NCI-H2196 treated with DMSO at 0.1 percent for 48 hours (cell line): Measurements from ENCODE around the gene MAP3K2.
"Not testable (repeated sequence)": the region's sequence is repeated elsewhere in the genome, so short reads cannot be mapped to it uniquely, and the experiment has no call there.

ENCODE experiments used
- DNase-seq: peaks from one replicate; lab custom pipeline; 2025; ENCODE audit not compliant: unreplicated experiment; lab: John Stamatoyannopoulos, UW

Gene MAP3K2

GRCh38 chr2:127421116-127421800, 33.5 kb upstream of the MAP3K2 start:
- DNase-seq, result no peak

- no peak for DNase-seq
Measured at GRCh38 chr2:127420039-127420864, 32.5 kb upstream of the MAP3K2 start.

- no peak for DNase-seq
Measured at GRCh38 chr2:127419448-127420038, 31.8 kb upstream of the MAP3K2 start.

- DNase-seq, result no peak
Measured at GRCh38 chr2:127419112-127419430, 31.3 kb upstream of the MAP3K2 start.

- no peak for DNase-seq
Measured at GRCh38 chr2:127418300-127419111, 30.7 kb upstream of the MAP3K2 start, which contains the start of gene PROC. PROC (plus strand) TSS chr2:127418427; CDS start chr2:127419943, 1,516 bp downstream.

GRCh38 chr2:127417406-127417805, 29.6 kb upstream of the MAP3K2 start:
- no peak for DNase-seq

- no peak for DNase-seq
Measured at GRCh38 chr2:127416506-127417001, 28.8 kb upstream of the MAP3K2 start.

GRCh38 chr2:127415593-127416505, 28.1 kb upstream of the MAP3K2 start:
- no peak for DNase-seq

- no peak for DNase-seq
Measured at GRCh38 chr2:127414638-127415592, 27.1 kb upstream of the MAP3K2 start.

- no peak for DNase-seq
Measured at GRCh38 chr2:127413782-127414637, 26.2 kb upstream of the MAP3K2 start.

GRCh38 chr2:127413200-127413599, 25.4 kb upstream of the MAP3K2 start:
- no peak for DNase-seq

GRCh38 chr2:127411653-127412369, 24.0 kb upstream of the MAP3K2 start:
- no peak for DNase-seq

- peak; percentile 34 for DNase-seq
Measured at GRCh38 chr2:127410871-127411652, 23.3 kb upstream of the MAP3K2 start.

GRCh38 chr2:127409716-127410115, 21.9 kb upstream of the MAP3K2 start:
- DNase-seq, result not testable (repeated sequence)

- no peak for DNase-seq
Measured at GRCh38 chr2:127408807-127409099, 21.0 kb upstream of the MAP3K2 start.

GRCh38 chr2:127408004-127408806, 20.4 kb upstream of the MAP3K2 start:
- peak; percentile 82 for DNase-seq
